HFFc6 (cell line): ENCODE measurements around the gene SH3D19. TPM values are rescaled to one million over a fixed set of nuclear protein-coding genes. Genes with fewer than 3 reads are reported as not detected.

Experiments used
- DNase-seq: peaks from one replicate; pipeline ENCODE4 v3.0.0-alpha.2; 2018
- H3K27ac Mint-ChIP-seq: 2 replicates; pipeline ENCODE4 v1.8.0; 2020; ENCODE audit warnings: mild to moderate bottlenecking, mixed read lengths
- H3K27me3 Mint-ChIP-seq: 2 replicates; pipeline ENCODE4 v1.8.0; 2021; ENCODE audit warnings: mild to moderate bottlenecking, moderate library complexity, mixed read lengths; ENCODE audit not compliant: insufficient read depth
- H3K36me3 Mint-ChIP-seq: 2 replicates; pipeline ENCODE4 v1.8.0; 2021; ENCODE audit warnings: low read depth, mixed read lengths
- H3K4me1 Mint-ChIP-seq: 2 replicates; pipeline ENCODE4 v1.8.0; 2020; ENCODE audit warnings: low read depth, mixed read lengths
- H3K4me3 Mint-ChIP-seq: 2 replicates; pipeline ENCODE4 v1.8.0; 2020; ENCODE audit warnings: mild to moderate bottlenecking, moderate library complexity, mixed read lengths
- H3K9me3 Mint-ChIP-seq: 2 replicates; pipeline ENCODE4 v1.8.0; 2020; ENCODE audit warnings: mild to moderate bottlenecking, mixed read lengths
- long read RNA-seq: library from polyadenylated mRNA; unstranded; transcript quantifications from one replicate; pipeline ENCODE4 v2.0.0, GENCODE V29; 2019
- total RNA-seq, 6 experiments: library from RNA; stranded (reverse); fragmentation: NEBNext Ultra II Directional; extraction: Animal tissue kit (Norgen Biotek cat#: 25700); gene quantifications; 2 replicates in 1 of 6; 3 replicates in 5 of 6; pipeline ENCODE4 v1.2.3, GENCODE V29; 2021
- TF ChIP-seq, protein P1 (sequence below): fragments of 200-600 bp; sonication (generic); IDR thresholded peaks from 2 replicates; pipeline ENCODE4 v1.5.0; 2021; ENCODE audit warnings: antibody characterized with exemption, mild to moderate bottlenecking

Gene SH3D19
- 10 to 100 TPM; 40.2 to 52.9 (median 51.0) TPM for total RNA-seq
- long read RNA-seq, partial matches to known transcripts: 6 of 16 reads
- long read RNA-seq, other reads (novel, unspliced or antisense): 10 of 16 reads

- Mint-ChIP-seq H3K4me1 (peaks cover 58% of the 10 kb centered on the region), H3K36me3 (no peaks in the 10 kb centered on the region), H3K9me3 (no peaks in the 10 kb centered on the region), H3K27me3 (no peaks in the 10 kb centered on the region; the same call in 1 of the 2 replicates), H3K27ac (peak within 1 kb of the TSS; percentile 88), H3K4me3 (peak within 1 kb of the TSS; percentile 98)
- TF ChIP-seq, protein P1, sequence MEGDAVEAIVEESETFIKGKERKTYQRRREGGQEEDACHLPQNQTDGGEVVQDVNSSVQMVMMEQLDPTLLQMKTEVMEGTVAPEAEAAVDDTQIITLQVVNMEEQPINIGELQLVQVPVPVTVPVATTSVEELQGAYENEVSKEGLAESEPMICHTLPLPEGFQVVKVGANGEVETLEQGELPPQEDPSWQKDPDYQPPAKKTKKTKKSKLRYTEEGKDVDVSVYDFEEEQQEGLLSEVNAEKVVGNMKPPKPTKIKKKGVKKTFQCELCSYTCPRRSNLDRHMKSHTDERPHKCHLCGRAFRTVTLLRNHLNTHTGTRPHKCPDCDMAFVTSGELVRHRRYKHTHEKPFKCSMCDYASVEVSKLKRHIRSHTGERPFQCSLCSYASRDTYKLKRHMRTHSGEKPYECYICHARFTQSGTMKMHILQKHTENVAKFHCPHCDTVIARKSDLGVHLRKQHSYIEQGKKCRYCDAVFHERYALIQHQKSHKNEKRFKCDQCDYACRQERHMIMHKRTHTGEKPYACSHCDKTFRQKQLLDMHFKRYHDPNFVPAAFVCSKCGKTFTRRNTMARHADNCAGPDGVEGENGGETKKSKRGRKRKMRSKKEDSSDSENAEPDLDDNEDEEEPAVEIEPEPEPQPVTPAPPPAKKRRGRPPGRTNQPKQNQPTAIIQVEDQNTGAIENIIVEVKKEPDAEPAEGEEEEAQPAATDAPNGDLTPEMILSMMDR: no peak
- peak; percentile 31 for DNase-seq
Measured at GRCh38 chr4:151325111-151325948, at the start of gene SH3D19. Gene SH3D19, minus strand, starts transcription at chr4:151325605. Its CDS starts 253 bp downstream, at chr4:151325352.

DNA sequence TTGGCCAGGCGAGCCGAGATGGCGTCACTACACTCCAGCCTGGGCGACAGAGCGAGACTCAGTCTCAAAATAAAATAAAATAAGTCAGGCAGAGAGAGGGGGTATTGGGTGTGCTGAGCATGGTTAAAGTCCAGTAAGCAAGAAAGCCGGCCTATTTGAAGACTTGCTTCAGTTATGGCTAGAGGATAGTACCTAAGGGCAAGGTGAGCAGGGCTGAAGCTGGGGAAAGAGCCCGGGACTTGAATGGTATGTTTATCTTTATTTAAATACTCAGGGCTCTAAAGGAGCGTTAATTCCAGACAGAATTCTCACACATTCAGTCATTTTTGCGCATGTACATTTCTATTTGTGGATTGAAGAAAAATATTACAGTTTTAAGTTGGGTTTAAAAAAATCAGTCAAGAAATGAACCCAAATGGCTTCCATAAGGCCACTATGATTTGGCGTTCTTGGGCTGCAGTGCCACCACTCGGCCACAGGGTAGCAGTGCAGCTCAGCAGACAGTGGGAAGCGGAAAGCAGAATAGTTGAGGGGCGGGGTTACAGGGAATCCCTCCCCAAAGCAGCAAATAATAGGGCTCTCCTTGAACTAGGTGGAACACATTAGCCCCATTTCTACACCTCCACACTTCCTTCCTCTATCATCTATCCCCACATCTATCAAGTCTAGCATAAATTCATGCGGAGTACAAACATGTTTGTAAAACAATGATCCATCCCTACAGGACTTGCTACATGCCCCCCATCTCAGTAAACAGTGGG lies 37.2 kb upstream of the SH3D19 start:
- H3K27ac Mint-ChIP-seq: 0 out of 2 replicates have a peak overlapping the region, but pooled peaks have one; percentile 39
- H3K4me1 Mint-ChIP-seq: peaks cover 9% of the 10 kb centered on the region
- H3K27me3 Mint-ChIP-seq: no peaks in the 10 kb centered on the region; the same call in 1 of the 2 replicates
- TF ChIP-seq, protein P1: peak; percentile 98
- no peak overlapping the region; the same call in 1 of the 2 replicates for H3K4me3 Mint-ChIP-seq
- H3K9me3 Mint-ChIP-seq: no peaks in the 10 kb centered on the region
- DNase-seq: peak; percentile 83
- H3K36me3 Mint-ChIP-seq: no peaks in the 10 kb centered on the region

DNA sequence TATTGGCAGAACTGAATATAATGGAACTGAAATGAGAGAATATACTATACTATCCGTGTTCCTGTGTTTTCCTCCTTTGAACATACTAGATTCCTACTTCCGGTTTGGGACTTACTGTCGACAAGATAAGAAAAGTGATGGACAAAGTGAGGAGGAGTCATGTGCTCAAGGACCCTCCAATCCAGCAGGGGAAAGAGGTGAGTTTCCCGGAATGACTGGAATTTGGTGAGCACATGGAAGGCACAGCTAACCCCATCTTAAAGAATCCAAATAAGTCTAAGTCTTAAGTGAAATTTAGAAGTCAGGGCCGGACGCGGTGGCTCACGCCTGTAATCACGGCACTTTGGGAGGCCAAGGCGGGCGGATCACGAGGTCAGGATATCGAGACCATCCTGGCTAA lies 36.6 kb upstream of the SH3D19 start:
- TF ChIP-seq, protein P1: no peak
- peaks cover 9% of the 10 kb centered on the region for H3K4me1 Mint-ChIP-seq

GRCh38 chr4:151361126-151361525 lies 35.7 kb upstream of the SH3D19 start:
- no peak overlapping the region for H3K27ac Mint-ChIP-seq
- TF ChIP-seq, protein P1: no peak
- H3K4me3 Mint-ChIP-seq: no peak overlapping the region
- no peak for DNase-seq
- no peaks in the 10 kb centered on the region for H3K36me3 Mint-ChIP-seq
- no peaks in the 10 kb centered on the region; the same call in 1 of the 2 replicates for H3K27me3 Mint-ChIP-seq
- no peaks in the 10 kb centered on the region for H3K9me3 Mint-ChIP-seq
- H3K4me1 Mint-ChIP-seq: peaks cover 15% of the 10 kb centered on the region

More for the DNA sequence above, 36.6 kb upstream of the SH3D19 start:
- no peak overlapping the region for H3K4me3 Mint-ChIP-seq
- no peaks in the 10 kb centered on the region for H3K9me3 Mint-ChIP-seq
- no peaks in the 10 kb centered on the region; the same call in 1 of the 2 replicates for H3K27me3 Mint-ChIP-seq
- no peak for DNase-seq
- H3K27ac Mint-ChIP-seq: no peak overlapping the region
- no peaks in the 10 kb centered on the region for H3K36me3 Mint-ChIP-seq

- TF ChIP-seq, protein P1: no peak
- H3K27me3 Mint-ChIP-seq: peaks cover 5% of the 10 kb centered on the region; the same call in 1 of the 2 replicates
- peaks cover 20% of the 10 kb centered on the region for H3K4me1 Mint-ChIP-seq
- no peaks in the 10 kb centered on the region for H3K9me3 Mint-ChIP-seq
- no peak overlapping the region for H3K4me3 Mint-ChIP-seq
- H3K36me3 Mint-ChIP-seq: no peaks in the 10 kb centered on the region
- no peak overlapping the region for H3K27ac Mint-ChIP-seq
- no peak for DNase-seq
Measured at GRCh38 chr4:151359576-151359975, 34.2 kb upstream of the SH3D19 start.
